Cardiac muscle cell (in vitro differentiated cells and primary cell): ENCODE measurements around the gene KIAA1755. TPM values are rescaled to one million over a fixed set of nuclear protein-coding genes. Genes with fewer than 3 reads are reported as not detected.

Experiments
- DNase-seq, 2 donors: peaks; one replicate each; pipeline versions ENCODE4 v3.0.0 to v3.0.0-alpha.2; 2010 to 2017; ENCODE audit warnings: low read depth in 1 of 2, low spot score in 1 of 2
- H3K27ac ChIP-seq: fragments of 200-600 bp; sonication (generic); 2 replicates; pipeline ENCODE4 v1.5.1; 2016
- H3K27me3 ChIP-seq: fragments of 200-600 bp; sonication (generic); 2 replicates; pipeline ENCODE4 v1.6.0; 2016; ENCODE audit warnings: control low read depth
- H3K36me3 ChIP-seq: fragments of 200-600 bp; sonication (generic); 2 replicates; pipeline ENCODE4 v1.5.1; 2016; ENCODE audit warnings: control low read depth
- H3K4me1 ChIP-seq: fragments of 200-600 bp; sonication (generic); 2 replicates; pipeline ENCODE4 v1.8.1; 2017; ENCODE audit warnings: low read depth, mild to moderate bottlenecking, mixed run types
- H3K4me3 ChIP-seq: fragments of 200-600 bp; sonication (generic); 2 replicates; pipeline ENCODE4 v1.5.1; 2016; ENCODE audit warnings: mild to moderate bottlenecking
- H3K9me3 ChIP-seq: fragments of 200-600 bp; sonication (generic); 2 replicates; pipeline ENCODE4 v1.5.1; 2017; ENCODE audit warnings: low read depth, mild to moderate bottlenecking, control low read depth
- CTCF ChIP-seq: IDR thresholded peaks from 2 replicates; pipeline ENCODE4 v1.5.1; 2012; ENCODE audit warnings: low read depth, mild to moderate bottlenecking, low read length
- polyA plus RNA-seq: library from polyadenylated mRNA; unstranded; fragments of >200 nt; fragmentation: Nextera tagmentation; extraction: Ambion mirVana; gene quantifications from 2 replicates; pipeline ENCODE4 v1.2.1, GENCODE V29; 2016
- total RNA-seq: library from RNA; depleted of rRNA; stranded (reverse); fragments of >200 nt; gene quantifications from 2 replicates; pipeline ENCODE4 v1.2.3, GENCODE V29; 2016

The KIAA1755 gene
- total and polyA plus RNA-seq, 2 experiments from 2014 or later = not detected

GRCh38 chr20:38193586-38194105 lies 66.9 kb downstream of the KIAA1755 start:
- no peak for DNase-seq

GRCh38 chr20:38192323-38192885 lies 68.1 kb downstream of the KIAA1755 start:
- DNase-seq = no peak

More at GRCh38 chr20:38193586-38194105, 66.9 kb downstream of the KIAA1755 start:
- Histone ChIP-seq H3K27me3 (no peaks in the 10 kb centered on the region), H3K4me1 (no peaks in the 10 kb centered on the region), H3K27ac (no peak overlapping the region), H3K36me3 (no peaks in the 10 kb centered on the region), H3K4me3 (no peak overlapping the region), H3K9me3 (no peaks in the 10 kb centered on the region)
- TF ChIP-seq CTCF = no peak

GRCh38 chr20:38191654-38192053 lies 68.9 kb downstream of the KIAA1755 start:
- no peaks in the 10 kb centered on the region for H3K9me3 ChIP-seq
- H3K4me1 ChIP-seq = no peaks in the 10 kb centered on the region
- TF ChIP-seq CTCF = no peak
- no peaks in the 10 kb centered on the region for H3K27me3 ChIP-seq
- no peak overlapping the region for H3K4me3 ChIP-seq
- no peaks in the 10 kb centered on the region for H3K36me3 ChIP-seq
- no peak for DNase-seq
- H3K27ac ChIP-seq = no peak overlapping the region

More at GRCh38 chr20:38192323-38192885, 68.1 kb downstream of the KIAA1755 start:
- H3K9me3 ChIP-seq = no peaks in the 10 kb centered on the region
- no peaks in the 10 kb centered on the region for H3K36me3 ChIP-seq
- H3K27ac ChIP-seq = no peak overlapping the region
- H3K4me3 ChIP-seq = no peak overlapping the region
- H3K27me3 ChIP-seq = no peaks in the 10 kb centered on the region
- no peaks in the 10 kb centered on the region for H3K4me1 ChIP-seq
- no peak for TF ChIP-seq CTCF

GRCh38 chr20:38190936-38191371 lies 69.6 kb downstream of the KIAA1755 start:
- no peak for DNase-seq
- no peak overlapping the region for H3K27ac ChIP-seq
- no peaks in the 10 kb centered on the region for H3K27me3 ChIP-seq
- H3K4me1 ChIP-seq = no peaks in the 10 kb centered on the region
- no peaks in the 10 kb centered on the region for H3K36me3 ChIP-seq
- no peaks in the 10 kb centered on the region for H3K9me3 ChIP-seq
- no peak overlapping the region for H3K4me3 ChIP-seq
- no peak for TF ChIP-seq CTCF

- no peak for DNase-seq
- H3K27ac ChIP-seq = no peak overlapping the region
These were observed 70.4 kb downstream of the KIAA1755 start for GRCh38 chr20:38190166-38190565.

More at GRCh38 chr20:38190166-38190565, 70.4 kb downstream of the KIAA1755 start:
- Histone ChIP-seq H3K27me3 (no peaks in the 10 kb centered on the region), H3K9me3 (no peaks in the 10 kb centered on the region), H3K4me1 (no peaks in the 10 kb centered on the region), H3K4me3 (no peak overlapping the region), H3K36me3 (no peaks in the 10 kb centered on the region)
- no peak for TF ChIP-seq CTCF
